K562 (cell line): ENCODE data around the gene PKD1. TPM values are rescaled to one million over a fixed set of nuclear protein-coding genes. Genes with fewer than 3 reads are reported as not detected.

Experiments used
- E2F3 ChIP-seq: fragments of 250-450 bp; sonication (Bioruptor Pico); IDR thresholded peaks from 2 replicates; pipeline ENCODE4 v1.4.0; 2020; ENCODE audit warnings: mild to moderate bottlenecking
- MGA ChIP-seq: fragments of 450-650 bp; IDR thresholded peaks from 2 replicates; pipeline ENCODE4 v1.6.1; 2016; ENCODE audit warnings: mild to moderate bottlenecking, moderate library complexity
- MYC ChIP-seq, 2 experiments: fragments of 250-450 bp in 1 of 2; sonication (Bioruptor Pico) in 1 of 2; IDR thresholded peaks; 2 replicates each; pipeline versions ENCODE4 v1.5.1 to v1.6.1; 2012 to 2021; ENCODE audit warnings: low read depth in 2 of 2, borderline replicate concordance in 1 of 2, improper control_type of control experiment in 1 of 2, low read length in 1 of 2, mild to moderate bottlenecking in 1 of 2, moderate library complexity in 1 of 2
- PTTG1 ChIP-seq: fragments of 450-650 bp; IDR thresholded peaks from 2 replicates; pipeline ENCODE4 v1.6.1; 2016; ENCODE audit warnings: low read depth, mild to moderate bottlenecking, missing genetic modification characterization, missing compliant biosample characterization
- RAD51 ChIP-seq: fragments of 450-650 bp; IDR thresholded peaks from 2 replicates; pipeline ENCODE4 v1.7.1; 2016; ENCODE audit warnings: low read depth, mild to moderate bottlenecking, borderline replicate concordance
- polyA plus RNA-seq, 8 experiments: library from polyadenylated mRNA; depleted of rRNA in 4 of 8; stranded (reverse) in 5 of 8; unstranded in 3 of 8; fragments of >200 nt; fragmentation: Nextera tagmentation in 2 of 8; fragmentation: Illumina TruSeq in 1 of 8; extraction: Ambion mirVana in 2 of 8; extraction: Trizol in 1 of 8; gene quantifications; 2 replicates each; pipeline versions ENCODE4 v1.2.1 to v1.2.3, GENCODE V29; 2011 to 2014; ENCODE audit warnings: inconsistent platforms in 1 of 8, missing spikeins in 1 of 8
- total RNA-seq, 7 experiments: library from RNA; depleted of rRNA in 6 of 7; stranded (reverse); fragments of >200 nt in 6 of 7; fragmentation: Illumina TruSeq in 2 of 7; extraction: Trizol in 2 of 7; gene quantifications; 2 replicates each; pipeline versions ENCODE4 v1.2.1 to v1.2.3, GENCODE V29; 2011 to 2021; ENCODE audit warnings: low replicate concordance in 1 of 7
- TF ChIP-seq, protein P1 (sequence below): IDR thresholded peaks from 2 replicates; pipeline ENCODE4 v1.6.1; 2012; ENCODE audit warnings: low read depth, low read length, improper control_type of control experiment, borderline replicate concordance

Gene PKD1
- total and polyA plus RNA-seq, 9 of the 15 experiments (the other 6 are each of a cell fraction or from before 2014, with no cell fraction given), result 0.23 to 93.5 (median 12.6) TPM

- TF ChIP-seq MYC (IDR thresholded peaks at IDR 0.05; ENCODE audit: low read depth, low read length), result no peak
- no peak for TF ChIP-seq MYC (CRISPR knock-in tag; IDR thresholded peaks at IDR 0.05; ENCODE audit: borderline replicate concordance, low read depth)
- TF ChIP-seq E2F3 (CRISPR knock-in tag), result no peak
- no peak for TF ChIP-seq RAD51
- peak; percentile 91 for TF ChIP-seq MGA
- TF ChIP-seq, protein P1, sequence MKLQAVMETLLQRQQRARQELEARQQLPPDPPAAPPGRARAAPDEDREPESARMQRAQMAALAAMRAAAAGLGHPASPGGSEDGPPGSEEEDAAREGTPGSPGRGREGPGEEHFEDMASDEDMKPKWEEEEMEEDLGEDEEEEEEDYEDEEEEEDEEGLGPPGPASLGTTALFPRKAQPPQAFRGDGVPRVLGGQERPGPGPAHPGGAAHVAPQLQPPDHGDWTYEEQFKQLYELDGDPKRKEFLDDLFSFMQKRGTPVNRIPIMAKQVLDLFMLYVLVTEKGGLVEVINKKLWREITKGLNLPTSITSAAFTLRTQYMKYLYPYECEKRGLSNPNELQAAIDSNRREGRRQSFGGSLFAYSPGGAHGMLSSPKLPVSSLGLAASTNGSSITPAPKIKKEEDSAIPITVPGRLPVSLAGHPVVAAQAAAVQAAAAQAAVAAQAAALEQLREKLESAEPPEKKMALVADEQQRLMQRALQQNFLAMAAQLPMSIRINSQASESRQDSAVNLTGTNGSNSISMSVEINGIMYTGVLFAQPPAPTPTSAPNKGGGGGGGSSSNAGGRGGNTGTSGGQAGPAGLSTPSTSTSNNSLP, result no peak
- no peak for TF ChIP-seq PTTG1 (tag)
Observed at GRCh38 chr16:2178321-2179106, 42.8 kb upstream of the PKD1 start (continued).
